Activated CD8-positive, alpha-beta memory T cell treated with anti-CD3 and anti-CD28 coated beads, Interleukin-2, amount 50 U/mL, for 1 hour (primary cell): Measurements from ENCODE around the gene CSNK1G2.

Source experiments
- DNase-seq: peaks from one replicate; pipeline ENCODE4 v3.0.0-alpha.2; 2020; ENCODE audit errors: extremely low read depth

CSNK1G2 gene

GRCh38 chr19:1968279-1969175 is 27.6 kb downstream of the CSNK1G2 start:
- no peak for DNase-seq

GRCh38 chr19:1969176-1970002 is 28.4 kb downstream of the CSNK1G2 start:
- no peak for DNase-seq

- DNase-seq: no peak
Measured at GRCh38 chr19:1970003-1970805, 29.2 kb downstream of the CSNK1G2 start.

GRCh38 chr19:1970806-1971502 is 30.0 kb downstream of the CSNK1G2 start:
- DNase-seq: no peak

GRCh38 chr19:1974381-1975161 is 33.6 kb downstream of the CSNK1G2 start:
- DNase-seq: no peak

- DNase-seq: no peak
Measured at GRCh38 chr19:1975162-1975480, 34.1 kb downstream of the CSNK1G2 start.

GRCh38 chr19:1977120-1977519 is 36.1 kb downstream of the CSNK1G2 start:
- no peak for DNase-seq

GRCh38 chr19:1978346-1978894 is 37.4 kb downstream of the CSNK1G2 start:
- DNase-seq: no peak

GRCh38 chr19:1979017-1979416 is 38.0 kb downstream of the CSNK1G2 start:
- no peak for DNase-seq

- DNase-seq: no peak
Measured at GRCh38 chr19:1979642-1980041, 38.7 kb downstream of the CSNK1G2 start.

GRCh38 chr19:1980091-1980808 is 39.3 kb downstream of the CSNK1G2 start:
- no peak for DNase-seq

- no peak for DNase-seq
Measured at GRCh38 chr19:1980809-1981181, 39.8 kb downstream of the CSNK1G2 start.

GRCh38 chr19:1981253-1981652 is 40.3 kb downstream of the CSNK1G2 start:
- no peak for DNase-seq

GRCh38 chr19:1984357-1984756 is 43.4 kb downstream of the CSNK1G2 start:
- DNase-seq: no peak

- DNase-seq: no peak
Measured at GRCh38 chr19:1985588-1986356, 44.8 kb downstream of the CSNK1G2 start.

GRCh38 chr19:1986357-1987162 is 45.6 kb downstream of the CSNK1G2 start:
- no peak for DNase-seq

- no peak for DNase-seq
Measured at GRCh38 chr19:1987197-1988187, 46.5 kb downstream of the CSNK1G2 start.
